DND-41 (cell line): ENCODE results near the gene CRY1.

ENCODE experiments used
- ATAC-seq: fragments of 200-7000 bp; cut with Tn5 transposase; 3 replicates; pipeline ENCODE4 v1.9.1; 2021; ENCODE audit warnings: low read depth; ENCODE audit not compliant: insufficient read depth
- DNase-seq: peaks from one replicate; pipeline ENCODE4 v3.0.0-alpha.2; 2020
- H2AFZ ChIP-seq: 2 replicates; pipeline ENCODE4 v1.6.0; 2012; ENCODE audit warnings: low read depth, low read length
- H3K27ac ChIP-seq: 2 replicates; pipeline ENCODE4 v1.5.1; 2012; ENCODE audit warnings: low read length, inconsistent platforms
- H3K27me3 ChIP-seq: fragments of 200-600 bp; sonication (generic); 2 replicates; pipeline ENCODE4 v1.6.0; 2012; ENCODE audit warnings: low read length, mild to moderate bottlenecking, inconsistent platforms; ENCODE audit not compliant: insufficient read depth, poor library complexity
- H3K36me3 ChIP-seq: 2 replicates; pipeline ENCODE4 v1.5.1; 2012; ENCODE audit warnings: low read length, inconsistent platforms; ENCODE audit not compliant: insufficient read depth
- H3K4me1 ChIP-seq: 2 replicates; pipeline ENCODE4 v1.5.1; 2012; ENCODE audit warnings: mild to moderate bottlenecking, low read length; ENCODE audit not compliant: insufficient read depth
- H3K4me2 ChIP-seq: 2 replicates; pipeline ENCODE4 v1.6.0; 2012; ENCODE audit warnings: mild to moderate bottlenecking, moderate library complexity, low read length, inconsistent platforms; ENCODE audit not compliant: insufficient read depth
- H3K4me3 ChIP-seq, 2 experiments: fragments of 200-600 bp in 1 of 2; shearing (Covaris generic) in 1 of 2; 2 replicates each; pipeline ENCODE4 v1.5.1; 2012 to 2016; ENCODE audit warnings: inconsistent platforms in 2 of 2, low read length in 2 of 2, mild to moderate bottlenecking in 2 of 2, low read depth in 1 of 2, moderate library complexity in 1 of 2
- H3K79me2 ChIP-seq: 2 replicates; pipeline ENCODE4 v1.6.0; 2012; ENCODE audit warnings: low read length, inconsistent platforms; ENCODE audit not compliant: insufficient read depth
- H3K9ac ChIP-seq: 2 replicates; pipeline ENCODE4 v1.6.0; 2012; ENCODE audit warnings: low read depth, mild to moderate bottlenecking, inconsistent platforms, low read length, moderate library complexity
- H3K9me3 ChIP-seq: 2 replicates; pipeline ENCODE4 v1.5.1; 2012; ENCODE audit warnings: low read length, moderate library complexity, mild to moderate bottlenecking, inconsistent platforms; ENCODE audit not compliant: insufficient read depth, severe bottlenecking
- H4K20me1 ChIP-seq: 2 replicates; pipeline ENCODE4 v1.6.0; 2012; ENCODE audit warnings: low read length; ENCODE audit not compliant: insufficient read depth
- EZH2 ChIP-seq: IDR thresholded peaks from 3 replicates; pipeline ENCODE4 v1.6.1; 2012; ENCODE audit warnings: borderline replicate concordance, low read depth, mild to moderate bottlenecking, moderate library complexity, low read length, inconsistent platforms; ENCODE audit not compliant: severe bottlenecking
- TF ChIP-seq, protein P1 (sequence below): IDR thresholded peaks from 2 replicates; pipeline ENCODE4 v1.5.1; 2012; ENCODE audit warnings: borderline replicate concordance, low read length, moderate library complexity, mild to moderate bottlenecking; ENCODE audit not compliant: poor library complexity, severe bottlenecking; ENCODE audit errors: extremely low read depth

CRY1 gene

DNA sequence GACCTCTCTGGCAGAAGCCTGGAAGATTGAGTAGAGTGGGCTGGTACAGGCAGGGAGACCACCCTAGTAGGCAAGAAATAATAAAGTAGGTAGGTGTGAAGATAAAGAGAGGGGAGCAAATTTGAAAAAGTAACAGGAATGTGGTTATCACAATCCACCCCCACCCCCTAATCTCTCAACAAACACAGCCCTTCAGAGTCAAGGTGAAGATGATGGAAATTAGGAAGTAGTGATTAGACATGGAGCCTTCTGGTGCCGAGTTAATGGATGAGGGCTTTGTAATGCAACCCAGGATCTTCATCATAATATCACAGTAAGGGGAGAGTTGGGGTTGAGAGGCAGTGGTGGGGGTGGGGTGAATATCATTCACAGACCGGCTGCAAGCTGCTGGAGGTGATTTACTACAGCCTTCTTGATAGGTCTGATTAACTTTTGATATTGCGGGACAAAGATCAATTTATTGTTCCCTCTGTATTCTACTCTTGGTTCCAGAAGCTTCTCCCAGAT lies 29.2 kb upstream of the CRY1 start:
- TF ChIP-seq EZH2 = no peak
- TF ChIP-seq, protein P1, sequence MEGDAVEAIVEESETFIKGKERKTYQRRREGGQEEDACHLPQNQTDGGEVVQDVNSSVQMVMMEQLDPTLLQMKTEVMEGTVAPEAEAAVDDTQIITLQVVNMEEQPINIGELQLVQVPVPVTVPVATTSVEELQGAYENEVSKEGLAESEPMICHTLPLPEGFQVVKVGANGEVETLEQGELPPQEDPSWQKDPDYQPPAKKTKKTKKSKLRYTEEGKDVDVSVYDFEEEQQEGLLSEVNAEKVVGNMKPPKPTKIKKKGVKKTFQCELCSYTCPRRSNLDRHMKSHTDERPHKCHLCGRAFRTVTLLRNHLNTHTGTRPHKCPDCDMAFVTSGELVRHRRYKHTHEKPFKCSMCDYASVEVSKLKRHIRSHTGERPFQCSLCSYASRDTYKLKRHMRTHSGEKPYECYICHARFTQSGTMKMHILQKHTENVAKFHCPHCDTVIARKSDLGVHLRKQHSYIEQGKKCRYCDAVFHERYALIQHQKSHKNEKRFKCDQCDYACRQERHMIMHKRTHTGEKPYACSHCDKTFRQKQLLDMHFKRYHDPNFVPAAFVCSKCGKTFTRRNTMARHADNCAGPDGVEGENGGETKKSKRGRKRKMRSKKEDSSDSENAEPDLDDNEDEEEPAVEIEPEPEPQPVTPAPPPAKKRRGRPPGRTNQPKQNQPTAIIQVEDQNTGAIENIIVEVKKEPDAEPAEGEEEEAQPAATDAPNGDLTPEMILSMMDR = no peak
- no peak overlapping the region for H2AFZ ChIP-seq
- no peaks in the 10 kb centered on the region for H3K79me2 ChIP-seq
- no peak overlapping the region for H3K4me2 ChIP-seq
- no peaks in the 10 kb centered on the region for H3K4me1 ChIP-seq
- H3K9me3 ChIP-seq = no peaks in the 10 kb centered on the region
- H3K27ac ChIP-seq = no peak overlapping the region
- H3K4me3 ChIP-seq = no peak overlapping the region
- no peak overlapping the region for H3K9ac ChIP-seq
- no peaks in the 10 kb centered on the region for H4K20me1 ChIP-seq
- H3K27me3 ChIP-seq = peaks cover 12% of the 10 kb centered on the region
- no peak for DNase-seq
- no peak for ATAC-seq
- no peaks in the 10 kb centered on the region for H3K36me3 ChIP-seq

DNA sequence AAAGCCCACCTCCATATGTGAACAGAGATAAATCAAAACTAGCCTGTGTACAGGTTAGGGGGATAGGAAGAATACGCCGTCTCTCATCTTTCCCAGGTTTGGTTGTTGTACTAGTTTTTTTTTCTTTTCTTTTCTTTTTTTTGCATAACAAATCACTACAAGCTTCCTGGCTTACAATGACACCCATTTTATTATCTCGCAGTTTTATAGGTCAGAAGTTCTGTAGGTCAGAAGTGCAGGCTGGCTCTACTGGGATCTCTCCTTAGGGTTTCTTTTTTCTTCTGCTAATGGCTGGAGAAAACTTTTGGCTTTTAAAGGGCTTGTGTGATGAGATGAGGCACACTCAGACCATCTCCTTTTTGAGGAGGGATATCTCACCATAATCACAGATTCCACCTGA lies 25.7 kb upstream of the CRY1 start:
- Histone ChIP-seq H3K27me3 (peaks cover 21% of the 10 kb centered on the region), H3K27ac (no peak overlapping the region), H3K79me2 (no peaks in the 10 kb centered on the region), H3K9me3 (no peaks in the 10 kb centered on the region), H4K20me1 (no peaks in the 10 kb centered on the region), H2AFZ (no peak overlapping the region), H3K9ac (no peak overlapping the region), H3K4me2 (no peak overlapping the region), H3K4me3 (no peak overlapping the region), H3K4me1 (no peaks in the 10 kb centered on the region), H3K36me3 (no peaks in the 10 kb centered on the region)
- ATAC-seq (no peak), DNase-seq (no peak)
- TF ChIP-seq, protein P1 = no peak
- no peak for TF ChIP-seq EZH2

DNA sequence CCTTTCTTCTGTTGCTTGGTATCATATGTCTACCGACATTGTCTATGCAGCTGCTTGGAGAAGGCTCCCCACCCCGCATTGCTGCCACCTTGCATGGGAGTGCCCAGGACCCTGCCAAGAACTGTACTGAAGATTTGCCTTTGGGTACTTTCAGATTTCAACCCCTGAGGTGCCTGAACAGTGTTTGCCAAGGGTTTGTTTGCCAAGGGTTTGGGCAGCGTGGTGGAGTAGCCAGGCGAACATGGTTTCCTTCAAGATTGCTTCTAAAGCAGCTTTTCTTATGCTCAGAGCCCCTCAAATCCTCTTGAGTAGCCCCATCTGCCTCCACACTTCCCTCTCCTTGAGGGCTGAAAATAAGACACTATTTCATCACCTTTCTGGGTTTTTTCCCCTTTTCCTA lies 25.3 kb upstream of the CRY1 start:
- ATAC-seq = no peak
- DNase-seq = no peak
- Histone ChIP-seq H3K27ac (no peak overlapping the region), H3K4me2 (no peak overlapping the region), H3K36me3 (no peaks in the 10 kb centered on the region), H4K20me1 (no peaks in the 10 kb centered on the region), H3K79me2 (no peaks in the 10 kb centered on the region), H3K4me1 (no peaks in the 10 kb centered on the region), H3K4me3 (no peak overlapping the region), H2AFZ (no peak overlapping the region), H3K27me3 (peaks cover 21% of the 10 kb centered on the region), H3K9me3 (no peaks in the 10 kb centered on the region), H3K9ac (no peak overlapping the region)
- TF ChIP-seq, protein P1 = no peak
- no peak for TF ChIP-seq EZH2

DNA sequence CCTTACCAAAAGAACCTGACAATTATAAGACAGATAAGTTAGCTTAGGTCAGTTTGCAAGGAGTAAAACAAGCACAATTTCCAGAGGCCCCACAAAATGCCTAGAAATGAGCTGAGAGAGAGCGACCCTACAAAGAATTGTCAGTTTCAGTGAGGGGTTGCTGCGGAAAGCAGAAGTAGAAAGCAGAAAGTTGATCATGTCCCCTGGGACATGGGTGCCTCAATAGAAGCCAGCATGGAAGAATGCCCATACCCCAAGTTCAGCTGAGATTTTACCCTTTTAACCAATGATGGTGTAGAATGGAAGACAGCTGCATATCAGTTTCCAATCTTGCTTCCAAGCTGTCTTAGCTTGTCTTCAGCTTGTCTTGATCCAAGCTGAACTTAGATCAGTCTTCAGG lies 21.8 kb upstream of the CRY1 start:
- Histone ChIP-seq H4K20me1 (no peaks in the 10 kb centered on the region), H3K36me3 (no peaks in the 10 kb centered on the region), H3K79me2 (no peaks in the 10 kb centered on the region), H3K27me3 (peaks cover 21% of the 10 kb centered on the region), H3K9me3 (no peaks in the 10 kb centered on the region), H3K27ac (no peak overlapping the region), H3K9ac (no peak overlapping the region), H3K4me2 (no peak overlapping the region), H3K4me3 (no peak overlapping the region), H3K4me1 (no peaks in the 10 kb centered on the region), H2AFZ (no peak overlapping the region)
- DNase-seq (no peak), ATAC-seq (no peak)
- TF ChIP-seq, protein P1 = no peak
- no peak for TF ChIP-seq EZH2
